VCaP (cell line): ENCODE data around the gene RMDN2.

Source experiments
- H3K27ac ChIP-seq: fragments of 450-650 bp; 2 replicates; pipeline ENCODE4 v1.5.1; 2017
- CTCF ChIP-seq: fragments of 450-650 bp; conservative IDR thresholded peaks from 2 replicates; pipeline ENCODE4 v1.5.1; 2017; ENCODE audit warnings: mild to moderate bottlenecking, moderate library complexity

RMDN2 gene

GRCh38 chr2:37925063-37925897 is at the start of gene RMDN2:
Gene RMDN2 (plus strand): TSS chr2:37925287. CDS start chr2:37929278, 3,991 bp downstream.
- peak; percentile 9; the same call in 1 of the 2 replicates for TF ChIP-seq CTCF
- H3K27ac ChIP-seq = peak within 1 kb of the TSS; percentile 93

GRCh38 chr2:37875403-37875906 is 49.6 kb upstream of the RMDN2 start:
- TF ChIP-seq CTCF = no peak
- H3K27ac ChIP-seq = no peak overlapping the region

- no peak overlapping the region for H3K27ac ChIP-seq
- no peak for TF ChIP-seq CTCF
Observed at GRCh38 chr2:37876227-37876626, 48.9 kb upstream of the RMDN2 start.

GRCh38 chr2:37877457-37878315 is 47.4 kb upstream of the RMDN2 start:
- peak; percentile 81 for TF ChIP-seq CTCF
- no peak overlapping the region; the same call in 1 of the 2 replicates for H3K27ac ChIP-seq

GRCh38 chr2:37878536-37878935 is 46.6 kb upstream of the RMDN2 start:
- no peak overlapping the region for H3K27ac ChIP-seq
- no peak for TF ChIP-seq CTCF

GRCh38 chr2:37880551-37880950 is 44.5 kb upstream of the RMDN2 start:
- TF ChIP-seq CTCF = no peak
- H3K27ac ChIP-seq = no peak overlapping the region

GRCh38 chr2:37881397-37881796 is 43.7 kb upstream of the RMDN2 start:
- no peak overlapping the region for H3K27ac ChIP-seq

More at GRCh38 chr2:37881397-37881796, 43.7 kb upstream of the RMDN2 start:
- TF ChIP-seq CTCF = no peak
